Left ventricle myocardium inferior (tissue), 1 donor: ENCODE data around the gene ZNF804B. TPM values are rescaled to one million over a fixed set of nuclear protein-coding genes. Genes with fewer than 3 reads are reported as not detected.

ENCODE experiments used
- DNase-seq: peaks from one replicate; pipeline ENCODE4 v3.0.0-alpha.2; 2020
- H3K27ac ChIP-seq: fragments of 200-600 bp; replicated peaks from 2 replicates; pipeline ENCODE4 v1.8.0; 2021
- H3K27me3 ChIP-seq: fragments of 200-600 bp; 2 replicates; pipeline ENCODE4 v1.8.0; 2021; ENCODE audit warnings: low read depth
- H3K36me3 ChIP-seq: fragments of 200-600 bp; 2 replicates; pipeline ENCODE4 v1.8.0; 2021
- H3K4me1 ChIP-seq: fragments of 200-600 bp; 2 replicates; pipeline ENCODE4 v1.8.0; 2021
- H3K4me3 ChIP-seq: fragments of 200-600 bp; 2 replicates; pipeline ENCODE4 v1.8.0; 2021; ENCODE audit warnings: mild to moderate bottlenecking, moderate library complexity
- H3K9me3 ChIP-seq: fragments of 200-600 bp; replicated peaks from 2 replicates; pipeline ENCODE4 v1.8.0; 2021
- CTCF ChIP-seq: fragments of 200-600 bp; IDR thresholded peaks from 2 replicates; pipeline ENCODE4 v1.8.0; 2021; ENCODE audit warnings: antibody characterized with exemption, mild to moderate bottlenecking, borderline replicate concordance
- intact Hi-C: fragments of 100-400 bp; cut with micrococcal nuclease; formaldehyde crosslinking; loops from one replicate; pipeline ENCODE4 v1.11.0; 2022
- total RNA-seq: library from RNA; stranded (reverse); fragmentation: NEBNext Ultra II Directional; extraction: Animal tissue kit (Norgen Biotek cat#: 25700); gene quantifications from one replicate; pipeline ENCODE4 v1.2.1, GENCODE V29; 2021
- donor health status: DM: no; HTN: yes; CAD: no; lungs with severe emphysema.

The ZNF804B gene
- total RNA-seq, 1 donor from 2014 or later, result not detected

DNA sequence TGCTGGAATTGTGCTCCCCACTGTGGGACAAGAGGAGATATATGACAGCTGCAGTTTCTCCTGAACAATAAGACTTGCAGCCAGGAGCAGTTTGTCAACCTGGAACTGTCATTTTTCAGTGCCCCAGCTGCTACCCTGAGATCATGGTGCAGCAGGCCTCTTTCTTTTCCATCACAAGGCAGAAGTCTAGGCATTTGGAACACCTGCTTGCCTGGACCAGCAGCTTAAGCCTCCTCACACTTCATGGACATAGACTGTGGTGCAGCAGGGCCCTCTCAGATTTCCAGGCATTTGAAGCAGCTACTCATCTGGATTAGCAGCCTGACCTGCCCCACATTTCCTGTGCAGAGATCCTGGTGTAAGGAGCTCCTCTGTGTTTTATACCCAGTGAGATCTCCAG, 486.7 kb downstream of the ZNF804B start:
- no peaks in the 10 kb centered on the region for H3K4me1 ChIP-seq
- H3K27ac ChIP-seq, result no peak overlapping the region
- no peaks in the 10 kb centered on the region for H3K36me3 ChIP-seq
- DNase-seq, result no peak
- H3K27me3 ChIP-seq, result no peaks in the 10 kb centered on the region
- no peak for TF ChIP-seq CTCF
- no peak overlapping the region for H3K4me3 ChIP-seq
- intact Hi-C loops, result no loop called here
- peaks cover 48% of the 10 kb centered on the region for H3K9me3 ChIP-seq

DNA sequence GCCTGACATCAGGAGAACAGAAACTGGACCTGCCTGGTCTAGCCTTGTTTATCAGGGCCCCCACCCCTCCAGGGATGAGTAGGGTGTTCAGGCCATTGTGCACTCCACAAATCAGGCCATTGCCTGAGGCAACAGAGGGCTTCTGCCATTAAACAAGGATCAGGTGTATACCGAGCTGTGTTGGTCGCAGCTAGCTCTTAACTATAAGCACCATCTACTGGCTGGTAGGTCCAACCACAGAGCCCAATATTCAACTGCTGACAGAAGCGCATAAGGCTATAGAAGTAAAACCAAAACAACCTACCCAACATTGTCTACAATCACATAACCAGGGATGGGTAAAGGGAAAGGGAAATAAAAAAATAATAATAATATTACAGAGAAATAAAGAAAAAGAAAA, 487.7 kb downstream of the ZNF804B start:
- DNase-seq, result no peak
- Histone ChIP-seq H3K27ac (no peak overlapping the region), H3K36me3 (no peaks in the 10 kb centered on the region), H3K4me1 (no peaks in the 10 kb centered on the region), H3K9me3 (peaks cover 58% of the 10 kb centered on the region), H3K27me3 (no peaks in the 10 kb centered on the region), H3K4me3 (no peak overlapping the region)
- no peak for TF ChIP-seq CTCF
- intact Hi-C loops, result no loop called here

DNA sequence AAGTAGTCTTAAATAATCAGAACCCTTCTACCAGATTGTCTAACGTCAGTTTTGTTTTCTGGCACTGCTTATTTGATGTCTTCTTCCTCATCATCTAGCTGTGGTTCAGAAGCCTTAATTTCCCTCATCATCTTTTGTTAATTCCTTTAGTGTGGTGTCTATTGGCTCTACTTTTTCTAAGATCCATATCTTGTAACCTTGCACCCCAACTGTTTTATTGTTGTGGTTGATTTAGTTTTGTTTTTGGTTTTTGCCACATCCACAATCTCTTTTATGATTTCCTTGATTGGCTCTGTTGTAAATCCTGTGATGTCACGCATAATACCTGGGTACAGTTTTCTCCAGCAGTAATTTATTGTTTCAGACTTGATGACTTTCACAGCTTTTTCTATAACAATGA, 499.6 kb downstream of the ZNF804B start:
- no peak overlapping the region for H3K27ac ChIP-seq
- no peak overlapping the region for H3K4me3 ChIP-seq
- intact Hi-C loops, result no loop called here
- H3K27me3 ChIP-seq, result no peaks in the 10 kb centered on the region
- TF ChIP-seq CTCF, result no peak
- no peak for DNase-seq
- H3K4me1 ChIP-seq, result no peaks in the 10 kb centered on the region
- H3K36me3 ChIP-seq, result no peaks in the 10 kb centered on the region
- peaks cover 7% of the 10 kb centered on the region for H3K9me3 ChIP-seq

- intact Hi-C loops, result no loop called here
- peaks cover 10% of the 10 kb centered on the region for H3K9me3 ChIP-seq
- no peak for DNase-seq
- H3K27ac ChIP-seq, result no peak overlapping the region
- H3K36me3 ChIP-seq, result no peaks in the 10 kb centered on the region
- H3K27me3 ChIP-seq, result no peaks in the 10 kb centered on the region
- TF ChIP-seq CTCF, result no peak
- H3K4me1 ChIP-seq, result no peaks in the 10 kb centered on the region
- H3K4me3 ChIP-seq, result no peak overlapping the region
These were observed 504.6 kb downstream of the ZNF804B start for GRCh38 chr7:89264126-89264525.

DNA sequence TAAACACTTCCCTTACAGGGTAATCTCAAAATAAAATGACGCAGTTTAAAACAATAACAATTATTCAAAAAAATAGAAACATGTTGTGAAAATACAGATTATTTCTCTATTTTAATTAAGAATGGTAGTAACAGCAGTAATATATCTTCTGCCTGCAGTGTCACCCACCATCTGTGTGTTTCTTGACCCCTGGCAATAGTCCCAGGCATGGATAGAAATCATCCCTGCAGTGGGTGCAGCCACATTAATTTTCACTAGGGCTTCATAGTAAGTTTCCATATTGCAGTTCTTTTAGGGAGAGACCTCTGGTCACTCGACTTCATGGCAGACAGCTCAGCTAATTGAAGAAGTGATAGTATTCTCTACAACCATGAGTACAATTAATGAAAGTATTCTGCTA, 506.1 kb downstream of the ZNF804B start:
- intact Hi-C loops, result no loop called here
- no peak for DNase-seq
- Histone ChIP-seq H3K27me3 (no peaks in the 10 kb centered on the region), H3K27ac (no peak overlapping the region), H3K9me3 (peaks cover 19% of the 10 kb centered on the region), H3K4me3 (no peak overlapping the region), H3K36me3 (no peaks in the 10 kb centered on the region), H3K4me1 (no peaks in the 10 kb centered on the region)
- no peak for TF ChIP-seq CTCF

GRCh38 chr7:89283302-89283701, 523.8 kb downstream of the ZNF804B start:
- Histone ChIP-seq H3K27ac (no peak overlapping the region), H3K4me3 (no peak overlapping the region), H3K36me3 (no peaks in the 10 kb centered on the region), H3K4me1 (no peaks in the 10 kb centered on the region), H3K9me3 (peaks cover 3% of the 10 kb centered on the region), H3K27me3 (no peaks in the 10 kb centered on the region)
- intact Hi-C loops, result no loop called here
- TF ChIP-seq CTCF, result no peak
- DNase-seq, result no peak
